IMR-90 (cell line): ENCODE results near the gene SMIM31. TPM values are rescaled to one million over a fixed set of nuclear protein-coding genes. Genes with fewer than 3 reads are reported as not detected.

Experiments
- ATAC-seq: fragments of 200-7000 bp; cut with Tn5 transposase; 2 replicates; pipeline ENCODE4 v1.9.1; 2020; ENCODE audit warnings: low read depth, mild to moderate bottlenecking, moderate library complexity
- BruUV-seq: library from RNA; stranded (reverse); fragments of 400-500 nt; replicated peaks from 2 replicates; lab custom pipeline; 2021; lab: Mats Ljungman, UMichigan
- CTCF ChIA-PET: fragments of 300-600 bp; formaldehyde crosslinking; extraction: SDS; loops from one replicate; lab custom pipeline; 2021; ENCODE audit warnings: antibody characterized with exemption; lab: Yijun Ruan, JAX
- POLR2A ChIA-PET: fragments of 300-600 bp; sonication (Branson Sonifier 250); formaldehyde crosslinking; loops from one replicate; lab custom pipeline; 2022; ENCODE audit warnings: antibody characterized with exemption; ENCODE audit not compliant: unreplicated experiment; lab: Charles Lee
- DNase-seq: peaks from one replicate; pipeline ENCODE4 v3.0.0; 2013
- H2AFZ ChIP-seq: replicated peaks from 2 replicates; pipeline ENCODE3; 2013; ENCODE audit warnings: low read length, mild to moderate bottlenecking; ENCODE audit not compliant: poor library complexity
- H2AK5ac ChIP-seq: 2 replicates; pipeline ENCODE4 v1.6.1; 2013; ENCODE audit warnings: low read depth, low read length, inconsistent platforms
- H2AK9ac ChIP-seq: replicated peaks from 2 replicates; pipeline ENCODE3; 2013; ENCODE audit warnings: mild to moderate bottlenecking, low read depth, low read length, moderate library complexity; ENCODE audit not compliant: poor library complexity
- H2BK120ac ChIP-seq: 2 replicates; pipeline ENCODE4 v1.6.1; 2013; ENCODE audit warnings: low read depth, low read length, inconsistent platforms
- H2BK15ac ChIP-seq: 3 replicates; pipeline ENCODE4 v1.6.1; 2013; ENCODE audit warnings: low read depth, low read length, inconsistent platforms
- H2BK20ac ChIP-seq: 2 replicates; pipeline ENCODE4 v1.6.1; 2013; ENCODE audit warnings: low read depth, mild to moderate bottlenecking, inconsistent platforms, low read length, moderate library complexity
- H2BK5ac ChIP-seq: 2 replicates; pipeline ENCODE4 v1.6.1; 2013; ENCODE audit warnings: mild to moderate bottlenecking, low read depth, low read length, inconsistent platforms; ENCODE audit not compliant: poor library complexity, severe bottlenecking
- H3K14ac ChIP-seq: replicated peaks from 2 replicates; pipeline ENCODE4 v1.6.1; 2013; ENCODE audit warnings: low read depth, low read length, inconsistent platforms
- H3K18ac ChIP-seq: 2 replicates; pipeline ENCODE4 v1.6.1; 2013; ENCODE audit warnings: low read depth, low read length, control low read depth
- H3K23ac ChIP-seq: 2 replicates; pipeline ENCODE4 v1.6.1; 2013; ENCODE audit warnings: low read depth, low read length, inconsistent platforms
- H3K27ac ChIP-seq: 2 replicates; pipeline ENCODE4 v1.5.1; 2013; ENCODE audit warnings: mild to moderate bottlenecking, control low read depth, low read length; ENCODE audit not compliant: insufficient read depth
- H3K27me3 ChIP-seq: 2 replicates; pipeline ENCODE4 v1.6.1; 2013; ENCODE audit warnings: low read length; ENCODE audit not compliant: control insufficient read depth, insufficient read depth
- H3K36me3 ChIP-seq: 2 replicates; pipeline ENCODE4 v1.6.1; 2013; ENCODE audit warnings: low read length, mixed read lengths; ENCODE audit not compliant: control insufficient read depth, insufficient read depth
- H3K4ac ChIP-seq: 2 replicates; pipeline ENCODE4 v1.6.1; 2013; ENCODE audit warnings: low read depth, low read length, inconsistent platforms
- H3K4me1 ChIP-seq: 2 replicates; pipeline ENCODE4 v1.6.1; 2013; ENCODE audit warnings: low read length, mixed read lengths; ENCODE audit not compliant: control insufficient read depth, insufficient read depth
- H3K4me2 ChIP-seq: 2 replicates; pipeline ENCODE4 v1.6.1; 2013; ENCODE audit warnings: low read depth, mild to moderate bottlenecking, control low read depth, low read length, moderate library complexity
- H3K4me3 ChIP-seq: 2 replicates; pipeline ENCODE4 v1.5.1; 2013; ENCODE audit warnings: low read depth, mild to moderate bottlenecking, control low read depth, low read length, moderate library complexity; ENCODE audit not compliant: insufficient read depth
- H3K56ac ChIP-seq: 2 replicates; pipeline ENCODE4 v1.6.1; 2013; ENCODE audit warnings: low read length, inconsistent platforms; ENCODE audit not compliant: insufficient read depth; ENCODE audit errors: extremely low read depth
- H3K79me1 ChIP-seq, 2 experiments: 2 replicates each; pipeline ENCODE4 v1.6.1; 2013; ENCODE audit warnings: low read length in 2 of 2, inconsistent platforms in 1 of 2, low read depth in 1 of 2
- H3K9ac ChIP-seq: 2 replicates; pipeline ENCODE4 v1.6.1; 2013; ENCODE audit warnings: low read depth, low read length, control low read depth
- H3K9me1 ChIP-seq: 2 replicates; pipeline ENCODE4 v1.6.1; 2013; ENCODE audit warnings: low read length, inconsistent platforms; ENCODE audit not compliant: insufficient read depth
- H3K9me3 ChIP-seq: 2 replicates; pipeline ENCODE4 v1.6.1; 2013; ENCODE audit warnings: low read length; ENCODE audit not compliant: control insufficient read depth, insufficient read depth
- H4K20me1 ChIP-seq: 2 replicates; pipeline ENCODE4 v1.6.1; 2013; ENCODE audit warnings: low read length, inconsistent platforms; ENCODE audit not compliant: insufficient read depth
- H4K5ac ChIP-seq: 2 replicates; pipeline ENCODE4 v1.6.1; 2013; ENCODE audit warnings: mild to moderate bottlenecking, low read depth, low read length, control low read depth
- H4K8ac ChIP-seq, 2 experiments: 2 replicates each; pipeline ENCODE4 v1.6.1; 2013; ENCODE audit warnings: low read depth in 2 of 2, low read length in 2 of 2, control low read depth in 1 of 2, inconsistent platforms in 1 of 2
- H4K91ac ChIP-seq: 2 replicates; pipeline ENCODE4 v1.6.1; 2013; ENCODE audit warnings: low read depth, low read length, inconsistent platforms; ENCODE audit not compliant: insufficient read depth
- BHLHE40 ChIP-seq: fragments of 150-350 bp; IDR thresholded peaks from 2 replicates; pipeline ENCODE4 v1.6.1; 2016; ENCODE audit warnings: mild to moderate bottlenecking, low read depth, low read length
- CTCF ChIP-seq: conservative IDR thresholded peaks from 2 replicates; pipeline ENCODE4 v1.5.1; 2012; ENCODE audit warnings: mild to moderate bottlenecking, low read depth, low read length, improper control_type of control experiment
- POLR2A ChIP-seq: IDR thresholded peaks from 2 replicates; pipeline ENCODE4 v1.6.1; 2012; ENCODE audit warnings: mild to moderate bottlenecking, low read depth, low read length
- SMC3 ChIP-seq: fragments of 150-350 bp; IDR thresholded peaks from 2 replicates; pipeline ENCODE4 v1.6.1; 2016; ENCODE audit warnings: low read depth, mild to moderate bottlenecking, antibody characterized with exemption, low read length, moderate library complexity
- WGBS, 2 experiments: methylation state at CpG; one replicate each; pipeline versions ENCODE4 v1.1.5 to v1.1.7; 2013; ENCODE audit warnings: missing lambda C conversion rate in 2 of 2; ENCODE audit not compliant: insufficient read length in 1 of 2; ENCODE audit errors: extremely low coverage in 2 of 2; 5-methylcytosine and 5-hydroxymethylcytosine counted together
- dilution Hi-C: fragments of 300-500 bp; cut with HindIII; formaldehyde crosslinking; loops from one replicate; pipeline ENCODE4 v1.14.3; 2018; ENCODE audit warnings: low sequenced_read_pairs; ENCODE audit not compliant: unreplicated experiment
- in situ Hi-C: fragments of 300-500 bp; cut with MboI; formaldehyde crosslinking; loops from 3 replicates; pipeline ENCODE4 v1.14.3; 2019; ENCODE audit warnings: low sequenced_read_pairs, inconsistent platforms, mixed read lengths
- intact Hi-C: fragments of 100-400 bp; cut with micrococcal nuclease; formaldehyde crosslinking; loops from 2 replicates; pipeline ENCODE4 v1.10.0; 2022
- polyA plus RNA-seq, 3 experiments: library from polyadenylated mRNA; depleted of rRNA; stranded (reverse); fragments of >200 nt; gene quantifications; 2 replicates each; pipeline ENCODE4 v1.2.3, GENCODE V29; 2012; ENCODE audit warnings: low replicate concordance in 1 of 3
- total RNA-seq: library from RNA; depleted of rRNA; stranded (reverse); fragments of >200 nt; gene quantifications from 2 replicates; pipeline ENCODE4 v1.2.3, GENCODE V29; 2012

Gene SMIM31
- total and polyA plus RNA-seq, 2 of the 4 experiments (the other 2 are of a cell fraction): not detected

- H3K9me3 ChIP-seq: peaks cover 2% of the 10 kb centered on the region; the same call in 1 of the 2 replicates
- CTCF ChIA-PET: no interaction called here
- H3K27me3 ChIP-seq: no peaks in the 10 kb centered on the region
- H4K91ac ChIP-seq: no peak overlapping the region
- H3K18ac ChIP-seq: no peak overlapping the region
- H4K20me1 ChIP-seq: no peaks in the 10 kb centered on the region
- no peak overlapping the region for H2BK15ac ChIP-seq
- H3K79me1 ChIP-seq: no peaks in the 10 kb centered on the region
- no peak overlapping the region for H3K4ac ChIP-seq
- H4K8ac ChIP-seq: no peak overlapping the region
- TF ChIP-seq BHLHE40: no peak
- TF ChIP-seq CTCF: no peak
- no peak for TF ChIP-seq POLR2A
- TF ChIP-seq SMC3: no peak
- no peaks in the 10 kb centered on the region for H3K9me1 ChIP-seq
- in situ Hi-C loops (no loop called here), intact Hi-C loops (no loop called here), dilution Hi-C loops (no loop called here)
- H2AK9ac ChIP-seq: no peak overlapping the region
- no peak overlapping the region for H3K56ac ChIP-seq
- H3K23ac ChIP-seq: no peak overlapping the region
- no peak for ATAC-seq
- H4K5ac ChIP-seq: no peak overlapping the region
- H3K27ac ChIP-seq: no peak overlapping the region
- no peak overlapping the region for H2AFZ ChIP-seq
- no peak overlapping the region for H3K4me2 ChIP-seq
- H3K4me1 ChIP-seq: no peaks in the 10 kb centered on the region
- POLR2A ChIA-PET: no interaction called here
- H3K14ac ChIP-seq: no peak overlapping the region
- H3K9ac ChIP-seq: no peak overlapping the region
- no peak overlapping the region for H3K4me3 ChIP-seq
- no peak overlapping the region for H2BK5ac ChIP-seq
- WGBS, 2 experiments: no CpG with 5 or more reads among the region's 3 CpGs
- no peak overlapping the region for H2AK5ac ChIP-seq
- H3K36me3 ChIP-seq: no peaks in the 10 kb centered on the region
- H2BK120ac ChIP-seq: no peak overlapping the region
- no TSS peak for BruUV-seq
- no peak overlapping the region for H2BK20ac ChIP-seq
- DNase-seq: no peak
Observed at GRCh38 chr4:164847016-164847415, 93.1 kb downstream of the SMIM31 start.
